GM23338 (cell line): Measurements from ENCODE around the gene IRAK2.

Experiments
- CREB1 ChIP-seq: fragments of 250-450 bp; sonication (Bioruptor Pico); IDR thresholded peaks from 2 replicates; pipeline ENCODE4 v1.5.0; 2020; ENCODE audit warnings: low read depth, mild to moderate bottlenecking, moderate library complexity
- EZH2 ChIP-seq: fragments of 200-600 bp; sonication (generic); IDR thresholded peaks from one replicate; pipeline ENCODE4 v1.8.0; 2017; ENCODE audit warnings: antibody characterized with exemption, mild to moderate bottlenecking, low read depth; ENCODE audit not compliant: unreplicated experiment
- EZH2phosphoT487 ChIP-seq: fragments of 200-600 bp; sonication (generic); IDR thresholded peaks from one replicate; pipeline ENCODE4 v1.8.1; 2018; ENCODE audit warnings: antibody characterized with exemption; ENCODE audit not compliant: unreplicated experiment
- JUNB ChIP-seq: IDR thresholded peaks from one replicate; pipeline ENCODE4 v1.6.1; 2016; ENCODE audit warnings: antibody characterized with exemption; ENCODE audit not compliant: unreplicated experiment
- NANOG ChIP-seq: IDR thresholded peaks from 2 replicates; pipeline ENCODE4 v1.6.1; 2016; ENCODE audit warnings: antibody characterized with exemption, borderline replicate concordance
- POLR2AphosphoS5 ChIP-seq: IDR thresholded peaks from 2 replicates; pipeline ENCODE4 v1.6.1; 2016; ENCODE audit warnings: antibody characterized with exemption, low read depth
- STAT1 ChIP-seq: IDR thresholded peaks from one replicate; pipeline ENCODE4 v1.6.1; 2016; ENCODE audit warnings: antibody characterized with exemption; ENCODE audit not compliant: unreplicated experiment
- ZNF331 ChIP-seq: fragments of 250-450 bp; sonication (Bioruptor Pico); IDR thresholded peaks from 2 replicates; pipeline ENCODE4 v1.5.0; 2020; ENCODE audit warnings: low read depth, mild to moderate bottlenecking, moderate library complexity
- TF ChIP-seq, protein P1 (sequence below), 2 experiments: fragments of 200-600 bp in 1 of 2; sonication (generic) in 1 of 2; conservative IDR thresholded peaks; 2 replicates each; pipeline versions ENCODE4 v1.5.1 to v1.6.1; 2016 to 2017; ENCODE audit warnings: antibody characterized with exemption in 2 of 2, low read depth in 2 of 2, mild to moderate bottlenecking in 2 of 2, moderate library complexity in 1 of 2
- TF ChIP-seq, protein P2 (sequence below): fragments of 250-450 bp; sonication (Bioruptor Pico); IDR thresholded peaks from 2 replicates; pipeline ENCODE4 v1.5.0; 2020; ENCODE audit warnings: mild to moderate bottlenecking, moderate library complexity
- TF ChIP-seq, protein P3 (sequence below): IDR thresholded peaks from one replicate; pipeline ENCODE4 v1.6.1; 2018; ENCODE audit warnings: antibody characterized with exemption; ENCODE audit not compliant: unreplicated experiment
- TF ChIP-seq, protein P4 (sequence below): IDR thresholded peaks from 2 replicates; pipeline ENCODE4 v1.6.1; 2016; ENCODE audit warnings: antibody characterized with exemption

DNA sequence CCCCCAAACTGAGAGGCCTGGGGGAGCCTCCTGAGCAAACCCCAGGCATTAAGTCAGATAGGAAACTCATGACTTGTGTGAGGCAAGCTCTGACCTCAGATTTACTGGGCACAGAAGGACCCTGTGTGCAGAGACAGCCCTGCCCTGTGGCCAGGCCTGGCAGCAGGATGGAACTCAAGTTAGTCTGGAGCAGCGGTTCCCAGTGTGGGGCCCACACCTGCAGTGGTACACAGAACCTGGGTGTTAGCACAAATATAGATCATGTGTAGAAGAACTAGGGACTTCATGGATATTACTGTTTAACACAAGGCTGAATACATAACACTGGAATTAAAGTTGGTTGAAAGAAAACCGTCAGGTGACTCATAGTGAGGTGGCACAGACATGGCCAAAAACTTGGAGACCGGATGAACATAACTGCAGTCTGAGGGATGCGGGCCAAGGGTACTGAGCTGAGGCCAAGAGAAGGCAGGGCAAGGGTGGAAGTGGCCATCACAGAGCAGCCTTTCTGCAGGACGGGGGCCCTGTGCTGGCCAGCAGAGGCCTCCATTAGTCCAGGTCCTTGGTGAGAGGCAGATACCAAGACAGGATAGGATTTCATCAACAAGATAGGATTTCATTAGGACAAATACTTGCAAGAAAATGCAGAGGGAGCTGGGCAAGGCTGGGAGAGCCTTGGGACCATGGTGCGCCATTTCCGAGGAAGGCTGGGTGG, 40.9 kb downstream of the IRAK2 start:
- TF ChIP-seq, protein P1, sequence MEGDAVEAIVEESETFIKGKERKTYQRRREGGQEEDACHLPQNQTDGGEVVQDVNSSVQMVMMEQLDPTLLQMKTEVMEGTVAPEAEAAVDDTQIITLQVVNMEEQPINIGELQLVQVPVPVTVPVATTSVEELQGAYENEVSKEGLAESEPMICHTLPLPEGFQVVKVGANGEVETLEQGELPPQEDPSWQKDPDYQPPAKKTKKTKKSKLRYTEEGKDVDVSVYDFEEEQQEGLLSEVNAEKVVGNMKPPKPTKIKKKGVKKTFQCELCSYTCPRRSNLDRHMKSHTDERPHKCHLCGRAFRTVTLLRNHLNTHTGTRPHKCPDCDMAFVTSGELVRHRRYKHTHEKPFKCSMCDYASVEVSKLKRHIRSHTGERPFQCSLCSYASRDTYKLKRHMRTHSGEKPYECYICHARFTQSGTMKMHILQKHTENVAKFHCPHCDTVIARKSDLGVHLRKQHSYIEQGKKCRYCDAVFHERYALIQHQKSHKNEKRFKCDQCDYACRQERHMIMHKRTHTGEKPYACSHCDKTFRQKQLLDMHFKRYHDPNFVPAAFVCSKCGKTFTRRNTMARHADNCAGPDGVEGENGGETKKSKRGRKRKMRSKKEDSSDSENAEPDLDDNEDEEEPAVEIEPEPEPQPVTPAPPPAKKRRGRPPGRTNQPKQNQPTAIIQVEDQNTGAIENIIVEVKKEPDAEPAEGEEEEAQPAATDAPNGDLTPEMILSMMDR (conservative IDR thresholded peaks at IDR 0.05; ENCODE audit: low read depth in 2 of 2): no peak
- TF ChIP-seq EZH2 (no peak), POLR2AphosphoS5 (no peak), EZH2phosphoT487 (no peak), CREB1 (CRISPR knock-in tag) (no peak), JUNB (no peak), NANOG (no peak), STAT1 (no peak), ZNF331 (CRISPR knock-in tag) (no peak)
- TF ChIP-seq, protein P2, sequence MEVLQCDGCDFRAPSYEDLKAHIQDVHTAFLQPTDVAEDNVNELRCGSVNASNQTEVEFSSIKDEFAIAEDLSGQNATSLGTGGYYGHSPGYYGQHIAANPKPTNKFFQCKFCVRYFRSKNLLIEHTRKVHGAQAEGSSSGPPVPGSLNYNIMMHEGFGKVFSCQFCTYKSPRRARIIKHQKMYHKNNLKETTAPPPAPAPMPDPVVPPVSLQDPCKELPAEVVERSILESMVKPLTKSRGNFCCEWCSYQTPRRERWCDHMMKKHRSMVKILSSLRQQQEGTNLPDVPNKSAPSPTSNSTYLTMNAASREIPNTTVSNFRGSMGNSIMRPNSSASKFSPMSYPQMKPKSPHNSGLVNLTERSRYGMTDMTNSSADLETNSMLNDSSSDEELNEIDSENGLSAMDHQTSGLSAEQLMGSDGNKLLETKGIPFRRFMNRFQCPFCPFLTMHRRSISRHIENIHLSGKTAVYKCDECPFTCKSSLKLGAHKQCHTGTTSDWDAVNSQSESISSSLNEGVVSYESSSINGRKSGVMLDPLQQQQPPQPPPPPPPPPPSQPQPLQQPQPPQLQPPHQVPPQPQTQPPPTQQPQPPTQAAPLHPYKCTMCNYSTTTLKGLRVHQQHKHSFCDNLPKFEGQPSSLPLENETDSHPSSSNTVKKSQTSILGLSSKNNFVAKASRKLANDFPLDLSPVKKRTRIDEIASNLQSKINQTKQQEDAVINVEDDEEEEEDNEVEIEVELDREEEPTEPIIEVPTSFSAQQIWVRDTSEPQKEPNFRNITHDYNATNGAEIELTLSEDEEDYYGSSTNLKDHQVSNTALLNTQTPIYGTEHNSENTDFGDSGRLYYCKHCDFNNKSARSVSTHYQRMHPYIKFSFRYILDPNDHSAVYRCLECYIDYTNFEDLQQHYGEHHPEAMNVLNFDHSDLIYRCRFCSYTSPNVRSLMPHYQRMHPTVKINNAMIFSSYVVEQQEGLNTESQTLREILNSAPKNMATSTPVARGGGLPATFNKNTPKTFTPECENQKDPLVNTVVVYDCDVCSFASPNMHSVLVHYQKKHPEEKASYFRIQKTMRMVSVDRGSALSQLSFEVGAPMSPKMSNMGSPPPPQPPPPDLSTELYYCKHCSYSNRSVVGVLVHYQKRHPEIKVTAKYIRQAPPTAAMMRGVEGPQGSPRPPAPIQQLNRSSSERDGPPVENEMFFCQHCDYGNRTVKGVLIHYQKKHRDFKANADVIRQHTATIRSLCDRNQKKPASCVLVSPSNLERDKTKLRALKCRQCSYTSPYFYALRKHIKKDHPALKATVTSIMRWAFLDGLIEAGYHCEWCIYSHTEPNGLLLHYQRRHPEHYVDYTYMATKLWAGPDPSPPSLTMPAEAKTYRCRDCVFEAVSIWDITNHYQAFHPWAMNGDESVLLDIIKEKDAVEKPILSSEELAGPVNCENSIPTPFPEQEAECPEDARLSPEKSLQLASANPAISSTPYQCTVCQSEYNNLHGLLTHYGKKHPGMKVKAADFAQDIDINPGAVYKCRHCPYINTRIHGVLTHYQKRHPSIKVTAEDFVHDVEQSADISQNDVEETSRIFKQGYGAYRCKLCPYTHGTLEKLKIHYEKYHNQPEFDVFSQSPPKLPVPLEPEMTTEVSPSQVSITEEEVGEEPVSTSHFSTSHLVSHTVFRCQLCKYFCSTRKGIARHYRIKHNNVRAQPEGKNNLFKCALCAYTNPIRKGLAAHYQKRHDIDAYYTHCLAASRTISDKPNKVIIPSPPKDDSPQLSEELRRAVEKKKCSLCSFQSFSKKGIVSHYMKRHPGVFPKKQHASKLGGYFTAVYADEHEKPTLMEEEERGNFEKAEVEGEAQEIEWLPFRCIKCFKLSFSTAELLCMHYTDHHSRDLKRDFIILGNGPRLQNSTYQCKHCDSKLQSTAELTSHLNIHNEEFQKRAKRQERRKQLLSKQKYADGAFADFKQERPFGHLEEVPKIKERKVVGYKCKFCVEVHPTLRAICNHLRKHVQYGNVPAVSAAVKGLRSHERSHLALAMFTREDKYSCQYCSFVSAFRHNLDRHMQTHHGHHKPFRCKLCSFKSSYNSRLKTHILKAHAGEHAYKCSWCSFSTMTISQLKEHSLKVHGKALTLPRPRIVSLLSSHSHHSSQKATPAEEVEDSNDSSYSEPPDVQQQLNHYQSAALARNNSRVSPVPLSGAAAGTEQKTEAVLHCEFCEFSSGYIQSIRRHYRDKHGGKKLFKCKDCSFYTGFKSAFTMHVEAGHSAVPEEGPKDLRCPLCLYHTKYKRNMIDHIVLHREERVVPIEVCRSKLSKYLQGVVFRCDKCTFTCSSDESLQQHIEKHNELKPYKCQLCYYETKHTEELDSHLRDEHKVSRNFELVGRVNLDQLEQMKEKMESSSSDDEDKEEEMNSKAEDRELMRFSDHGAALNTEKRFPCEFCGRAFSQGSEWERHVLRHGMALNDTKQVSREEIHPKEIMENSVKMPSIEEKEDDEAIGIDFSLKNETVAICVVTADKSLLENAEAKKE (CRISPR knock-in tag): no peak
- TF ChIP-seq, protein P3, sequence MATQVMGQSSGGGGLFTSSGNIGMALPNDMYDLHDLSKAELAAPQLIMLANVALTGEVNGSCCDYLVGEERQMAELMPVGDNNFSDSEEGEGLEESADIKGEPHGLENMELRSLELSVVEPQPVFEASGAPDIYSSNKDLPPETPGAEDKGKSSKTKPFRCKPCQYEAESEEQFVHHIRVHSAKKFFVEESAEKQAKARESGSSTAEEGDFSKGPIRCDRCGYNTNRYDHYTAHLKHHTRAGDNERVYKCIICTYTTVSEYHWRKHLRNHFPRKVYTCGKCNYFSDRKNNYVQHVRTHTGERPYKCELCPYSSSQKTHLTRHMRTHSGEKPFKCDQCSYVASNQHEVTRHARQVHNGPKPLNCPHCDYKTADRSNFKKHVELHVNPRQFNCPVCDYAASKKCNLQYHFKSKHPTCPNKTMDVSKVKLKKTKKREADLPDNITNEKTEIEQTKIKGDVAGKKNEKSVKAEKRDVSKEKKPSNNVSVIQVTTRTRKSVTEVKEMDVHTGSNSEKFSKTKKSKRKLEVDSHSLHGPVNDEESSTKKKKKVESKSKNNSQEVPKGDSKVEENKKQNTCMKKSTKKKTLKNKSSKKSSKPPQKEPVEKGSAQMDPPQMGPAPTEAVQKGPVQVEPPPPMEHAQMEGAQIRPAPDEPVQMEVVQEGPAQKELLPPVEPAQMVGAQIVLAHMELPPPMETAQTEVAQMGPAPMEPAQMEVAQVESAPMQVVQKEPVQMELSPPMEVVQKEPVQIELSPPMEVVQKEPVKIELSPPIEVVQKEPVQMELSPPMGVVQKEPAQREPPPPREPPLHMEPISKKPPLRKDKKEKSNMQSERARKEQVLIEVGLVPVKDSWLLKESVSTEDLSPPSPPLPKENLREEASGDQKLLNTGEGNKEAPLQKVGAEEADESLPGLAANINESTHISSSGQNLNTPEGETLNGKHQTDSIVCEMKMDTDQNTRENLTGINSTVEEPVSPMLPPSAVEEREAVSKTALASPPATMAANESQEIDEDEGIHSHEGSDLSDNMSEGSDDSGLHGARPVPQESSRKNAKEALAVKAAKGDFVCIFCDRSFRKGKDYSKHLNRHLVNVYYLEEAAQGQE: no peak
- TF ChIP-seq, protein P4, sequence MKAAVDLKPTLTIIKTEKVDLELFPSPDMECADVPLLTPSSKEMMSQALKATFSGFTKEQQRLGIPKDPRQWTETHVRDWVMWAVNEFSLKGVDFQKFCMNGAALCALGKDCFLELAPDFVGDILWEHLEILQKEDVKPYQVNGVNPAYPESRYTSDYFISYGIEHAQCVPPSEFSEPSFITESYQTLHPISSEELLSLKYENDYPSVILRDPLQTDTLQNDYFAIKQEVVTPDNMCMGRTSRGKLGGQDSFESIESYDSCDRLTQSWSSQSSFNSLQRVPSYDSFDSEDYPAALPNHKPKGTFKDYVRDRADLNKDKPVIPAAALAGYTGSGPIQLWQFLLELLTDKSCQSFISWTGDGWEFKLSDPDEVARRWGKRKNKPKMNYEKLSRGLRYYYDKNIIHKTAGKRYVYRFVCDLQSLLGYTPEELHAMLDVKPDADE: no peak
